Body of pancreas (tissue), 4 donors: ENCODE results near the gene PLCB3.

Experiments
- CTCF ChIP-seq, 7 experiments: fragments of 450-650 bp in 4 of 7; fragments of 200-600 bp in 3 of 7; sonication (generic) in 3 of 7; IDR thresholded peaks; one replicate each; pipeline ENCODE4 v1.5.1; 2016 to 2019; ENCODE audit warnings: antibody characterized with exemption in 7 of 7
- POLR2A ChIP-seq, 3 donors: fragments of 450-650 bp; IDR thresholded peaks; one replicate each; pipeline ENCODE4 v1.6.1; 2016; ENCODE audit warnings: antibody characterized with exemption in 3 of 3, mild to moderate bottlenecking in 2 of 3

- TF ChIP-seq POLR2A (IDR thresholded peaks at IDR 0.05) (no peak), CTCF (IDR thresholded peaks at IDR 0.05) (no peak)
These were observed 37.8 kb downstream of the PLCB3 start for GRCh38 chr11:64289002-64289564.
